8988T (cell line): Measurements from ENCODE around the gene AXDND1.
"Not testable (repeated sequence)": the region's sequence is repeated elsewhere in the genome, so short reads cannot be mapped to it uniquely, and the experiment has no call there.

ENCODE experiments used
- DNase-seq: peaks from one replicate; pipeline ENCODE4 v3.0.0; 2011

AXDND1 gene

GRCh38 chr1:179365342-179366092 lies at the start of gene AXDND1:
TSS of gene AXDND1 (plus strand) at chr1:179365971. CDS start at chr1:179366510, 539 bp downstream.
- DNase-seq = peak; percentile 44

GRCh38 chr1:179318491-179318890 lies 47.3 kb upstream of the AXDND1 start:
- DNase-seq = no peak

GRCh38 chr1:179321533-179322216 lies 44.1 kb upstream of the AXDND1 start:
- no peak for DNase-seq

GRCh38 chr1:179322557-179322956 lies 43.2 kb upstream of the AXDND1 start:
- no peak for DNase-seq

GRCh38 chr1:179323436-179323835 lies 42.3 kb upstream of the AXDND1 start:
- no peak for DNase-seq

- no peak for DNase-seq
Observed at GRCh38 chr1:179325836-179326235, 39.9 kb upstream of the AXDND1 start.

GRCh38 chr1:179326746-179327145 lies 39.0 kb upstream of the AXDND1 start:
- DNase-seq = no peak

GRCh38 chr1:179327196-179327595 lies 38.6 kb upstream of the AXDND1 start:
- DNase-seq = no peak

GRCh38 chr1:179327679-179328078 lies 38.1 kb upstream of the AXDND1 start:
- no peak for DNase-seq

GRCh38 chr1:179329862-179330261 lies 35.9 kb upstream of the AXDND1 start:
- no peak for DNase-seq

GRCh38 chr1:179334440-179334839 lies 31.3 kb upstream of the AXDND1 start:
- no peak for DNase-seq

GRCh38 chr1:179337288-179337687 lies 28.5 kb upstream of the AXDND1 start:
- DNase-seq = no peak

GRCh38 chr1:179337942-179338560 lies 27.7 kb upstream of the AXDND1 start:
- DNase-seq = no peak

- no peak for DNase-seq
Observed at GRCh38 chr1:179340918-179341317, 24.9 kb upstream of the AXDND1 start.

- no peak for DNase-seq
Observed at GRCh38 chr1:179341943-179342547, 23.7 kb upstream of the AXDND1 start.

- DNase-seq = no peak
Observed at GRCh38 chr1:179342740-179343404, 22.9 kb upstream of the AXDND1 start.

GRCh38 chr1:179351281-179351680 lies 14.5 kb upstream of the AXDND1 start:
- no peak for DNase-seq

GRCh38 chr1:179352236-179352635 lies 13.5 kb upstream of the AXDND1 start:
- DNase-seq = no peak

GRCh38 chr1:179353546-179353945 lies 12.2 kb upstream of the AXDND1 start:
- no peak for DNase-seq

- not testable (repeated sequence) for DNase-seq
Observed at GRCh38 chr1:179361631-179362030, 4.1 kb upstream of the AXDND1 start.

- no peak for DNase-seq
Observed at GRCh38 chr1:179366093-179366800, 476 bp downstream of the AXDND1 start.

GRCh38 chr1:179369751-179370341 lies 4.1 kb downstream of the AXDND1 start:
- DNase-seq = peak; percentile 23
